Measurements from ENCODE around the gene GPR173.

GRCh38 chrX:53073115-53073586 is 24.6 kb downstream of the GPR173 start:
- TF ChIP-seq FOXM1 (IDR thresholded peaks at IDR 0.05; ENCODE audit: borderline replicate concordance, low read depth) (no peak), YY1 (IDR thresholded peaks at IDR 0.05; ENCODE audit: low read depth) (no peak), CEBPB (IDR thresholded peaks at IDR 0.05) (no peak), RAD21 (IDR thresholded peaks at IDR 0.05; ENCODE audit: low read depth) (no peak), ZBTB7A (IDR thresholded peaks at IDR 0.05; ENCODE audit: low read depth) (no peak), MAX (IDR thresholded peaks at IDR 0.05) (no peak), EP300 (IDR thresholded peaks at IDR 0.05; ENCODE audit: borderline replicate concordance) (no peak), EGR1 (IDR thresholded peaks at IDR 0.05) (no peak), NFIC (IDR thresholded peaks at IDR 0.05) (no peak), USF1 (IDR thresholded peaks at IDR 0.05) (no peak), TCF12 (IDR thresholded peaks at IDR 0.05; ENCODE audit: low read depth) (no peak), REST (IDR thresholded peaks at IDR 0.05; ENCODE audit: low read depth) (no peak), CREB1 (IDR thresholded peaks at IDR 0.05; ENCODE audit: low read depth) (no peak)
